ENCODE data around the gene IGHMBP2. TPM values are rescaled to one million over a fixed set of nuclear protein-coding genes. Genes with fewer than 3 reads are reported as not detected.

Gene IGHMBP2
- total RNA-seq, 1 experiment from 2014 or later: 24.0 TPM

DNA sequence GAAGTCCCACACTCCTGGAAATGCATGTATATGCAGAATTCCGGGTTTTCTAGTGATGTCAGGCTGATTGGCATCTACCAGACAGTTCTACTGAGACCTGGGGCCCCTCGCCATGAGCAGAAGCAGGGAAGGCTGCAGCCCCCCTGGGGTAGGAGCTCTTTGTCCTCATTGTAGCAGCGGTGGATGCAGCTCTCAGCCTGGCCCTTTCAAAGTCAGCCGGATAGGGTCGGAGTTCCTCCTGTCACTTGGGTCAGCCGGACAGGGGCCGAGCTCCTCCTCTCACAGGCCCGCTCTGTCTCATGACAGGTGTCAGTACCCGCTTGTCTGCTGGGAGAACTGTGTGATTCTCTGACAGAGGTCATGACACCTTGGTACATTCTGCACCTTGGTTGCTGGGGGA is 47.1 kb downstream of the IGHMBP2 start:
- Histone ChIP-seq H3K56ac (ENCODE audit: insufficient read length, low read depth, low read length) (no peak overlapping the region), H3K14ac (ENCODE audit: insufficient read depth, low read length) (no peak overlapping the region), H2BK5ac (ENCODE audit: insufficient read length, low read length) (no peak overlapping the region), H2AK5ac (ENCODE audit: insufficient read length, low read length) (no peak overlapping the region), H3K4ac (ENCODE audit: low read depth, low read length) (no peak overlapping the region), H3K27ac (ENCODE audit: insufficient read length, low read depth, low read length) (no peak overlapping the region), H3K9me3 (ENCODE audit: control insufficient read depth, low read depth, low read length) (no peaks in the 10 kb centered on the region), H4K8ac (replicated peaks; ENCODE audit: insufficient read length, low read depth, low read length) (no peak overlapping the region), H3K79me2 (ENCODE audit: insufficient read depth, low read length) (no peaks in the 10 kb centered on the region), H3K4me2 (ENCODE audit: insufficient read depth, insufficient read length, low read length) (no peak overlapping the region), H3K4me1 (ENCODE audit: insufficient read depth, low read length) (no peaks in the 10 kb centered on the region; the same call in 1 of the 2 replicates), H3K79me1 (ENCODE audit: insufficient read depth, low read depth, low read length, poor library complexity, severe bottlenecking) (no peaks in the 10 kb centered on the region), H2BK20ac (ENCODE audit: low read depth, low read length, poor library complexity, severe bottlenecking) (no peak overlapping the region), H4K20me1 (ENCODE audit: control insufficient read depth, insufficient read depth, insufficient read length) (no peaks in the 10 kb centered on the region), H2BK120ac (ENCODE audit: low read depth, low read length, poor library complexity, severe bottlenecking) (no peak overlapping the region), H3T11ph (ENCODE audit: low read length) (no peak overlapping the region), H2AFZ (ENCODE audit: low read length) (no peak overlapping the region), H3K9ac (ENCODE audit: extremely low read depth, insufficient read length, low read length) (no peak overlapping the region), H3K23me2 (ENCODE audit: insufficient read length, low read depth, low read length, poor library complexity, severe bottlenecking) (no peaks in the 10 kb centered on the region), H3K23ac (ENCODE audit: insufficient read length, low read depth, low read length) (no peak overlapping the region), H2BK15ac (ENCODE audit: low read depth, low read length) (no peak overlapping the region), H2BK12ac (ENCODE audit: insufficient read length, low read depth, low read length) (no peak overlapping the region), H4K91ac (ENCODE audit: insufficient read length, low read depth, low read length) (no peak overlapping the region), H3K18ac (ENCODE audit: insufficient read length, low read depth, low read length) (no peak overlapping the region), H4K5ac (ENCODE audit: insufficient read length, low read depth, low read length) (no peak overlapping the region), H3K27me3 (ENCODE audit: insufficient read depth, low read length) (no peaks in the 10 kb centered on the region)
- no CpG with 5 or more reads among the region's 9 CpGs for WGBS (ENCODE audit: extremely low coverage, insufficient read length, low lambda C conversion rate)
- no peaks in the 10 kb centered on the region; the same call in none of the 2 replicates for H3K27me3 Mint-ChIP-seq (ENCODE audit: low read depth)
- H3K27ac Mint-ChIP-seq: peak overlapping the region in 1 of 3 experiments; percentile 47; a peak in 1 of 7 replicates
- H3K9me3 Mint-ChIP-seq: no peaks in the 10 kb centered on the region; a peak in 1 of 5 replicates
- TF ChIP-seq, protein P1, sequence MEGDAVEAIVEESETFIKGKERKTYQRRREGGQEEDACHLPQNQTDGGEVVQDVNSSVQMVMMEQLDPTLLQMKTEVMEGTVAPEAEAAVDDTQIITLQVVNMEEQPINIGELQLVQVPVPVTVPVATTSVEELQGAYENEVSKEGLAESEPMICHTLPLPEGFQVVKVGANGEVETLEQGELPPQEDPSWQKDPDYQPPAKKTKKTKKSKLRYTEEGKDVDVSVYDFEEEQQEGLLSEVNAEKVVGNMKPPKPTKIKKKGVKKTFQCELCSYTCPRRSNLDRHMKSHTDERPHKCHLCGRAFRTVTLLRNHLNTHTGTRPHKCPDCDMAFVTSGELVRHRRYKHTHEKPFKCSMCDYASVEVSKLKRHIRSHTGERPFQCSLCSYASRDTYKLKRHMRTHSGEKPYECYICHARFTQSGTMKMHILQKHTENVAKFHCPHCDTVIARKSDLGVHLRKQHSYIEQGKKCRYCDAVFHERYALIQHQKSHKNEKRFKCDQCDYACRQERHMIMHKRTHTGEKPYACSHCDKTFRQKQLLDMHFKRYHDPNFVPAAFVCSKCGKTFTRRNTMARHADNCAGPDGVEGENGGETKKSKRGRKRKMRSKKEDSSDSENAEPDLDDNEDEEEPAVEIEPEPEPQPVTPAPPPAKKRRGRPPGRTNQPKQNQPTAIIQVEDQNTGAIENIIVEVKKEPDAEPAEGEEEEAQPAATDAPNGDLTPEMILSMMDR (conservative IDR thresholded peaks at IDR 0.05): no peak
- no peaks in the 10 kb centered on the region for H3K36me3 Mint-ChIP-seq (ENCODE audit: insufficient read depth in 1 of 3, low read depth in 3 of 3)
- DNase-seq: peak; percentile 55
- no peak overlapping the region; a peak in 1 of 5 replicates for H3K4me3 Mint-ChIP-seq
- peaks cover 25 to 38% of the 10 kb centered on the region in 2 experiments for H3K4me1 Mint-ChIP-seq
